Stimulated activated CD8-positive, alpha-beta memory T cell treated with anti-CD3 and anti-CD28 coated beads, Interleukin-15, amount 100 ng/mL, for 24 hours (primary cell): Measurements from ENCODE around the gene C21orf91.

Experiments
- DNase-seq: peaks from one replicate; pipeline ENCODE4 v3.0.0-alpha.2; 2020; ENCODE audit warnings: low read depth

C21orf91 gene

GRCh38 chr21:17819114-17819876, at the start of gene C21orf91:
C21orf91 (minus strand) TSS chr21:17819356; CDS start chr21:17818318, 1,038 bp downstream.
- DNase-seq: peak; percentile 61

GRCh38 chr21:17866590-17866989, 47.4 kb upstream of the C21orf91 start:
- DNase-seq: no peak

- no peak for DNase-seq
Measured at GRCh38 chr21:17859661-17860060, 40.5 kb upstream of the C21orf91 start.

GRCh38 chr21:17858747-17859146, 39.6 kb upstream of the C21orf91 start:
- DNase-seq: no peak

GRCh38 chr21:17854745-17855144, 35.6 kb upstream of the C21orf91 start:
- no peak for DNase-seq

GRCh38 chr21:17853393-17854275, 34.5 kb upstream of the C21orf91 start:
- DNase-seq: no peak

- DNase-seq: no peak
Measured at GRCh38 chr21:17848228-17848627, 29.1 kb upstream of the C21orf91 start.

- DNase-seq: no peak
Measured at GRCh38 chr21:17841103-17841502, 21.9 kb upstream of the C21orf91 start.

- DNase-seq: no peak
Measured at GRCh38 chr21:17834639-17835354, 15.6 kb upstream of the C21orf91 start.

- DNase-seq: no peak
Measured at GRCh38 chr21:17829472-17829871, 10.3 kb upstream of the C21orf91 start.

- DNase-seq: no peak
Measured at GRCh38 chr21:17828223-17828622, 9.1 kb upstream of the C21orf91 start.

GRCh38 chr21:17823846-17824245, 4.7 kb upstream of the C21orf91 start:
- DNase-seq: no peak

- DNase-seq: no peak
Measured at GRCh38 chr21:17821121-17821520, 2.0 kb upstream of the C21orf91 start.

GRCh38 chr21:17819877-17820229, 697 bp upstream of the C21orf91 start:
- no peak for DNase-seq

GRCh38 chr21:17818186-17819113, 706 bp downstream of the C21orf91 start:
- peak; percentile 23 for DNase-seq

GRCh38 chr21:17813353-17813752, 5.8 kb downstream of the C21orf91 start:
- DNase-seq: no peak

GRCh38 chr21:17805966-17806365, 13.2 kb downstream of the C21orf91 start:
- DNase-seq: no peak

GRCh38 chr21:17803536-17803935, 15.6 kb downstream of the C21orf91 start:
- DNase-seq: no peak

- no peak for DNase-seq
Measured at GRCh38 chr21:17802572-17802971, 16.6 kb downstream of the C21orf91 start.

- DNase-seq: no peak
Measured at GRCh38 chr21:17799414-17800164, 19.6 kb downstream of the C21orf91 start.

GRCh38 chr21:17798796-17799195, 20.4 kb downstream of the C21orf91 start:
- DNase-seq: no peak
